DMS53 (cell line): ENCODE data around the gene PSMD8.
"Not testable (repeated sequence)": the region's sequence is repeated elsewhere in the genome, so short reads cannot be mapped to it uniquely, and the experiment has no call there.

ENCODE experiments used
- DNase-seq: peaks from one replicate; lab custom pipeline; 2025; lab: John Stamatoyannopoulos, UW

The PSMD8 gene

DNA sequence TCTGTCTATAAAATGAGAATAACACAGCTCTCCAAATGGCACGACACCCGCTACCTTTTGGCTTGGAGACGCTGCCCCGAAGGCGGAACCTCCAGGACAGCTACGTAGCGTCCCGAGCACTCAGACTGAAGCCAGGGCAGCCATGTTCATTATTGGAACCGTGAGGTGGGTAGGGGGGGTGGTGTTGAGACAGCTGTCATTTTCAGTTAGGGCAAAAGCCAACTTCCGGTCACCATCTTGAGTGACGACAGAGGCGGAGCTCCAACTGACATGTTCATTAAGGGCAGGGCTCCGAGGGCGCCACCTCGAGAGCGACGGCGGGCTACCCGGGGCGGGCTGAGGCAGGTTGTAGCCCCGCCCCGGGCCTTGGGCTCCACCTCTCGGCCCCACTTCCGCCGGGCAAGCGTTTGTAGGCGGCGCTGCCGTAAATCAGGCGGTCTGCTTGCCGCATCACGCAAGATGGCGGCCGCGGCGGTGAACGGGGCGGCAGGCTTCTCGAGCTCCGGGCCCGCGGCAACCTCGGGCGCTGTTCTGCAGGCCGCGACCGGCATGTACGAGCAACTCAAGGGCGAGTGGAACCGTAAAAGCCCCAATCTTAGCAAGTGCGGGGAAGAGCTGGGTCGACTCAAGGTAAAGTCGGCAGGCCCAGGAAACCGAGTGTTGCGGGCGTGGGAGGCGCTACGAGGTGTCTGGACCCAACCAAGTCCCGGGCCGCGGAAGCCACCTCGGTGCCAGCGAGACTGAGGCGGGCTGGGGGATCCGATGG, at the start of gene PSMD8:
Gene PSMD8 (plus strand): TSS at position 240 of the 766 bp plus-strand sequence. CDS start 31 bp downstream, at position 271.
- DNase-seq: peak; percentile 100

DNA sequence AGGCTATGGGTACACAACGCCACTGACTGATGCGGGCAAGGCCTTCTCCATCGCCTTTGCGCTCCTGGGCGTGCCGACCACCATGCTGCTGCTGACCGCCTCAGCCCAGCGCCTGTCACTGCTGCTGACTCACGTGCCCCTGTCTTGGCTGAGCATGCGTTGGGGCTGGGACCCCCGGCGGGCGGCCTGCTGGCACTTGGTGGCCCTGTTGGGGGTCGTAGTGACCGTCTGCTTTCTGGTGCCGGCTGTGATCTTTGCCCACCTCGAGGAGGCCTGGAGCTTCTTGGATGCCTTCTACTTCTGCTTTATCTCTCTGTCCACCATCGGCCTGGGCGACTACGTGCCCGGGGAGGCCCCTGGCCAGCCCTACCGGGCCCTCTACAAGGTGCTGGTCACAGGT, 47.8 kb upstream of the PSMD8 start:
- no peak for DNase-seq

DNA sequence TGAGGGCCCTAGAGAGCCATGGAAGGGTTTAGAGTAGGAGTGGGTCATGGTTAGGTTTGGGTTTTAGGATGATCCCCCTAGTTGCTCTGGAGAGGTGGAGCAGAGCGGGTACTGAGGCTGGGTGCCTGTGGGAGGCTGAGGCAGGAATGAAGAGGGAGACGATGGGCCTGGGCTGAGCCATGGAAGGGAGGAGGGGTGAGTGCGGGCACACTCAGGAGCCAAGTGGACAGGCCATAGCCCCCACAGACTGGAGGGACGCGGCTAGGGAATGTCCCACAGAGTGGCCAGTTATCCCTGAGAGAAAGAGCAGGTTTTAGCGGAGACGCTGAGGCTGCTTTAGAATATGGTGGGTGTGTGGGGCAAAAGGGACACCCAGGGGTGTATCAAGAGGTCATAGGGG, 44.7 kb upstream of the PSMD8 start:
- no peak for DNase-seq

DNA sequence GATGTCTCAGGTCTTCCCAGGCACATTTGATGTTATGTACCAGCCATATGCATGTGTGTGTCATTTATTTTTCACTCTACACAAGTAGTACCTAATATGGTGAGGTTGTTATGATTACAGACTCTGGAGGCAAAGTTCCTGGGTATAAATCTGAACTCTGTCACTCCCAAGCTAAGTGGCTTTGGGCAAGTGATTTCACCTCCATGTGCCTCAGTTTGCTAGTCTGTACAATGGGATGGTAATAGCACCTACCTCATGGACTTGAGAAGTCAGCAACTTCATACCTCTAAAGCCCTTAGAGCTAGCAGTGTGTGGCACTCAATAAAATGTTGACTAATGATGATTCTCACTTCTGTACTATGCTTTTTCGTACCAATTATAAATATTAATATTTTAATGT, 42.6 kb upstream of the PSMD8 start:
- no peak for DNase-seq

DNA sequence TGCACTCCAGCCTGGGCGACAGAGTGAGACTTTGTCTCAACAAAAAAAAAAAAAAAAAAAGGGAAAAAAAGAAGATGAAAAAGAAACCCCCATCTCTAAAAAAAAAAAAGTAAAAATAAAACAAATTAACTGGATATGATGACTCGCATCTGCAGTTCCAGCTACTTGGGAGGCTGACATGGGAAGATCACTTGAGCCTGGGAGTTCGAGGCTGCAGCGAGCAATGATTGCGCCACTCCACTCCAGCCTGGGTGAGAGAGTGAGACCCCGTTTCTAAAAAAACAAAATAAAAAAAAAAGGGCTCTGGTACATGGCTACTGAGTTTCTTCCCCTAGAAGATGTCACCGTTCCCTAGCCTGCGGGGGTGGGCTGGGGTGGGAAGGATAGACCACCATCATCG, 41.1 kb upstream of the PSMD8 start:
- DNase-seq: no peak

DNA sequence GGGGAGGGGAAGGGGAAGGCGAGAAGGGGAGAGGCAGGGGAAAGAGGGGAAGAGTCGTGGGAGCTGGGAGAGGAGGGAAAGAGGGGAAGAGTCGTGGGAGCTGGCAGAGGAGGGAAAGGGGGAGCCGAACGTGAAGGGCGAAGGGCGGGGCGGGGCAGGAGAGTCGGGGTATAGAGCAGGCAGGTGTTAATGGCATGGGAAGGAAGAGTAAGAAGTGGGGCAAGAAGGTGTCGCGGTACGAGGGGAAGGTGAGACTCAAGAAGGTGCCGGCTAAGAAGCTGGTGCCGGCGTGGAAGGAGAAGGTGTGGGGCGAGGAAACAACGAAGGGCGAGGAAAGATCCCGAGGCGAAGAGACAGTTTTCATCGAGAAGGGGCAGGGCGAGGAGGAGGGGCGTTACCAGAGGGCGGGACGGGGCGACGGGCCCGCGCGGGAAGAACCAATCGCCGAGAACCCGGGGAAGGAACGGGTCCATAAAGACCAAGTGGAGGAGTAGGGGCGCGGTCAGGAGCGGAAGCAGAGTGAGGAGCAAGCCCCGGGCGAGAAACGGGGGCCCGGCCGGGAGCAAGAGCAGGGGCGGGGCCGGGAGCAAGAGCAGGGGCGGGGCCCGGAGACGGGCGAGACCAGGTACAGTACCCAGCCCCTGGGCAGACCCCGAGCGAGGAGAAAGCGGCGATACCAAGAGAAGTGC, 38.3 kb upstream of the PSMD8 start:
- peak; percentile 100 for DNase-seq

DNA sequence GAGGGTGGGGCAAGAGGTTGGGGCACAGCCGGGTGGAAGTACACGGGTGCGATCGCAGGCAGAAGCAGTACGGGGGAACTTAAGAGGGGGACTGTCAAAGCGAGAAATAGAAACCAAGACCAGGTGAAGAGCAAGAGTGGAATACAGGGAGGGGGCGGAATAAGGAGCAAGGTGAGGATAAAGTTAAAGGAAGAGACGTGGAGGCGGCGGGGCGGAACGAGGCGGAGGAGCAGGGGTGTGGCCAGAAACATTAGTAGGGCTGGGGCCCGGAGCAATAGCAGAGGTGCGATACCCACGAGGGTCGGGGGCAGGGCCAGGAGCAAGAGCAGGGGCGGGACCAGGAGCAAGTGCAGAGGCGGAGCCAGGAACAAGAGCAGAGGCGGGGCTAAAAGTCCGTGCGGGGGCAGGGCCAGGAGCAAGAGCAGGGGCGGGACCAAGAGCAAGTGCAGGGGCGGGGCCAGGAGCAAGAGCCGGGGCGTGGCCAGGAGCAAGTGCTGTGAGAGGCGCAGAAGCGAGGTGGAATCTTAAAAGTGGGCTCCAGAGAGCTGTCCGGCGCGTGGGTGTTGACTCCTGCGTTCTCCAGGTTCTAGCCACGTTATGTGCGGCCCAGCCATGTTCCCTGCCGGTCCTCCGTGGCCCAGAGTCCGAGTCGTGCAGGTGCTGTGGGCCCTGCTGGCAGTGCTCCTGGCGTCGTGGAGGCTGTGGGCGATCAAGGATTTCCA, 37.6 kb upstream of the PSMD8 start:
- peak; percentile 99 for DNase-seq

DNA sequence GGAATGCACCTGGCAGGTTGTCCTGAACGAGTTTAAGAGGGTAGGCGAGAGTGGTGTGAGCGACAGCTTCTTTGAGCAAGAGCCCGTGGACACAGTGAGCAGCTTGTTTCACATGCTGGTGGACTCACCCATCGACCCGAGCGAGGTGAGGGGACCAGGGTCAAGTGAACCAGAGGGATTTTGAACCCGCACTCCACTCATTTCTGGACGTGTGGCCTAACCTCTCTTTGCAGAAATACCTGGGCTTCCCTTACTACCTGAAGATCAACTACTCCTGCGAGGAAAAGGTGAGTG, 37.1 kb upstream of the PSMD8 start:
- no peak for DNase-seq

DNA sequence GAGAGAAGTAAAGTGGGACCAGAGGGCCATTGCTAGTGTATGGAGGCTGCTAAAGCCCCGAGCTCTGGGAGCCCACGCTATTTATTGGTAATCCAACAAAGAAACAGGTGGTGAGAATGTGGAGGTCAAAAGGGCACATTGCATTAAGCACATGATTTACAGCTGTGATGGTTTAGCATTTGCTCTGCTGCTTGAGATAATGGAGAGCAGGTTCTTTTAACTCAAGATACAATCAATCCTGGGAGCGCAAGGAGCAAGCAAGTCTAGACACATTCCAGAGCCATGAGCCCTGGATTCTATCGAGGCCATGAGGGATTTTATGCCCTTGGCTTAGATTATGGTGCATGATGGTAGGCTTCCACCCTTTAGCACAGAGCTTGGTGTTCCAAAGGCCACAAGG, 35.4 kb upstream of the PSMD8 start:
- not testable (repeated sequence) for DNase-seq

DNA sequence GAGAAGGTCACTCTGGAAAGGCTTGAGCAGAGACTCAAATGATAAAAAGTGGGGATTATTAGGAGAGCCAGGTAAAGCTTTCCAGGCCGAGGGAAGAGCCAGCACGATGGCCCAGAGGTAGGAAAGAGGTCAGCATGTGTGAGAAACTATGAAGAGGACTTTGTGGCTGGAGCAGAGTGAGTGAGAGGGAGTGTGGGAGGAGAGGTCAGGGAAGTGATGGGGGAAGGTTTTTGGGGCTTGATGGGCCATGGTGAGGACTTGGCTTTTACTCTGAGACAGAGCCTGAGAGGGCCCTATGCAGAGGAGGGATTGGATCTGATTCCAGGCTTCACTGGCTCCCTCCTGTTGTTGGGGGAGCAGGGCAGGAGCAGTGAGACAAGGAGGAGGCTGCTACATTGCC, 33.4 kb upstream of the PSMD8 start:
- no peak for DNase-seq

DNA sequence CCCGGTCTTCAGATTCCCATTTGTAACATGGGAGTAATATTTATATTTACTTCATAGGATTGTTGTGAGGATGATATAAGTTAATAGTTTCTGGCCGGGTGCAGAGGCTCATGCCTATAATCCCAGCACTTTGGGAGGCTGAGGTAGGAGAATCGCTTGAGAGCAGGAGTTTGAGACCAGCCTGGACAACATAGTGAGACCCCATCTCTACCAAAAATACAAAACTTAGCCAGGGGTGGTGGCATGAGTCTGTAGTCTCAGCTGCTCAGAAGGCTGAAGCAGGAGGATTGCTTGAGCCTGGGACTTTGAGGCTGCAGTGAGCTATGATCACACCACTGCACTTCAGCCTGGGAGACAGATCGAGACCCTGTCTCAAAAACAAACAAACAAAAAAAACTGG, 27.5 kb upstream of the PSMD8 start:
- DNase-seq: no peak

DNA sequence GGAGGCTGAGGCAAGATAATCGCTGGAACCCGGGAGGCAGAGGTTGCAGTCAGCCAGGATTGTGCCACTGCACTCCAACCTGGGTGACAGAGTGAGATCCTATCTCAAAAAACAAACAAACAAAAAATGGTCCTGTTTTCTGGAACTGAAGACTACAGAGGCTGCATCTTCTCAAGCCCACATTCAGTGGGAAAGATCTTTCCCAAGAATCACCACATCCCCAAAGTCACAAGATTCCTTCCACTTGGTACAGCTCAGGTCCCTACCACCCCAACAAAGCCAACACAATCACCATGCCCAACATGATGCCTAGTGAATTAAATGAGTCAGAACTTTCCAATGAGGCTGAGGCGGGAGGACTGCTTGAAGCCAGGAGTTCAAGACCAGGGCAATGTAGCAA, 23.5 kb upstream of the PSMD8 start:
- no peak for DNase-seq

DNA sequence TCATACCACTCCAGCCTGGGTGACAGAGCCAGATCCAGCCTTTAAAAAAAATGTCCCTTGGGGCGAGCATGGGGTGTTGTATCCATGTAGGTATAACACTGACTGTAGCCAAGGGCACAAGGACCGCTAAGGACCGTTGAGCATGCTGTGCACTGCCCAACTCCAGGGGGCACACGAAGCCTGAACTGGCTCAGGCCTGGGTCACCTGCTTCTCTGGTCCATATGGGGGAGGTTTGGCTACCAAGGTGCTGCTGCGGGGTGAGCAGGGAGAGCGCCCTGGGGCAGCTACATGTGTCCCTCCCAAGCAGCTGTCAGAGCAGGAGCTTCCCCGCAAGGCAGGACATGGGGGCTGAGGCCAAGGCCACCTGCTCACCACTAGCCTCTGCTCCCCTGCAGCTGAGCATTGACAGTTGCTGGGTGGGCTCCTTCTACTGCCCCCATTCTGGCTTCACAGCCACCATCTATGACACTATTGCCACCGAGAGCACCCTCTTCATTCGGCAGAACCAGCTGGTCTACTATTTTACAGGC, 22.4 kb upstream of the PSMD8 start:
- DNase-seq: peak; percentile 38

DNA sequence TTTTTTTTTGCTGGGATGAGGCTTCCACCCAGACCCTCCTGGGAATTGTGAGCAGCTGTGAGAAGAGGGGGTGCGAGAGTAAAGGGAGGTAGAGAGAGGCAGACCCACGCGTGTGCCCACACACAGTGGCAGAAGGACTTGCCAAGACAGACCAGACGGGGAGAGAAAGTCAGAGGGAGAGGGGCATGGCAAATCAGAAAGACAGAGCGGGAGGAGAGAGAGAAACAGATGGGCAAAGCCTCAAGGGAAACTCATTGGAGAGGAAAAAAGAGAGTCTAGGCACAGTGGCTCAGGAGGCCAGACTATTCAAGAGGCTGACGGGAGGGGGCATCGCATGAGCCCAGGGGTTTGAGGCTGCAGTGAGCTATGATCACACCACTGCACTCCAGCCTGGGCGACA, 21.8 kb upstream of the PSMD8 start:
- DNase-seq: no peak

DNA sequence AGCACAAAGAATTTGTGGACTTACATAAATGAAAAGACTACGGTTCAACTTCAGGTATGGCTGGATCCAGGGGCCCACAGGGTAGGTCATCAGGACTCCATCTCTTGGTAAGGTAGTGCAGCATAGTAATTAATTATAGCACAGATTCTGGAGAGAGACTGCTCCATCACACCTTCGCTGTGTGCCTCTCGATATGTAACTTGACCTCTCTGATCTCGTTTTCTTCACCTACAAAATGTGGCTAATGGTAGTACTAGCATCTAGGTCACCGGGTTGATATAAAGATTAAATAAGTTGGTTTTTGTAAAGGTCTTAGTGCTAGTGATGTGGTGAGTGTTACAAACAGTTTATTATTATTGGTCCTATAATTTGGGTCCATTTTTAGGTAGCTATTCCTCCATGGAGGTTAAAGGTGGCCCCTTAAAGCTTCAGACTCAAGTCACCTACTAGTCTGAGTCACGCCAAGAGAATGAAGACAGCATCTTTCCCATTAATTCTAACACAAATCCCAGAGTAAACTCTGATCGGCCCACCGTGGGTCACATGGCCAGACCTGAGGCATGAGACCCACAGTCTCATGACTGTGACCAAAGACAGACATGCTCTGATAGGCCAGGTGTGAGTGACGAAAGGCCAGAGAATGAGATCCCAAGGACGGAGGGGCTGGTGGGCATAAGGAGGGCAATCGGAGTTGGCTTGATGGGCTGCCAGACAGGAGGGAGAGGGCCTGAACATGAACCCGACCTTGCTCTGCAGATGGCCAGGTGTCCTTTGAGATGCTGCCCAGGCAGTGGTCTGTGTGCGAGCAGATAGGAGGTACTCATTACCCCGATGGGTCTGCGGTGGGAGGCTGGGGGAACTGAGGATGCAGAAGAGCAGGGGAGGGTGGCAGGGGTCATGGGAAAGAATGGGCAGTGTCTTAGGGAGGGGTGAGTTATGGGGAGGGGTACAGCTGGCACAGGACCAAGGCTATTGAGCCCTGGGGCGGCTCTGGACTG, 18.3 kb upstream of the PSMD8 start:
- no peak for DNase-seq

DNA sequence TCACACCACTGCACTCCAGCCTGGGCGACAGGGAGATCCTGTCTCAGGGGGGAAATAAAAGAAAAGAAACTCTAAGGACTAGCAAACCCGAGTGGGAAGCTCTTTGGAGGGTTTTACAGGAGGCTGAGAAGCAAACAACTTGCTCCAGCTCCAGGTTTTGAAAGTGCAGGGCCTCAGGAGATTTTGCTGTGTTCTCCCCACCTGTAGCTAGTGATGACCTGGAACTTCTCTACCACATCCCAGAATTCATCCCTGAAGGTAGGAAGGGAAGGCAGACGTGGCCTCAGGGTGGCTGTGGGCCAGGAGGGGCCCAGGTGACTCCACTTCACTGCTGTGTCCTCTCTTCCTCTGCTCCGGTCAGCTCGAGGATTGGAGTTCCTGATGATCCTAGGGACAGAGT, 16.3 kb upstream of the PSMD8 start:
- no peak for DNase-seq

DNA sequence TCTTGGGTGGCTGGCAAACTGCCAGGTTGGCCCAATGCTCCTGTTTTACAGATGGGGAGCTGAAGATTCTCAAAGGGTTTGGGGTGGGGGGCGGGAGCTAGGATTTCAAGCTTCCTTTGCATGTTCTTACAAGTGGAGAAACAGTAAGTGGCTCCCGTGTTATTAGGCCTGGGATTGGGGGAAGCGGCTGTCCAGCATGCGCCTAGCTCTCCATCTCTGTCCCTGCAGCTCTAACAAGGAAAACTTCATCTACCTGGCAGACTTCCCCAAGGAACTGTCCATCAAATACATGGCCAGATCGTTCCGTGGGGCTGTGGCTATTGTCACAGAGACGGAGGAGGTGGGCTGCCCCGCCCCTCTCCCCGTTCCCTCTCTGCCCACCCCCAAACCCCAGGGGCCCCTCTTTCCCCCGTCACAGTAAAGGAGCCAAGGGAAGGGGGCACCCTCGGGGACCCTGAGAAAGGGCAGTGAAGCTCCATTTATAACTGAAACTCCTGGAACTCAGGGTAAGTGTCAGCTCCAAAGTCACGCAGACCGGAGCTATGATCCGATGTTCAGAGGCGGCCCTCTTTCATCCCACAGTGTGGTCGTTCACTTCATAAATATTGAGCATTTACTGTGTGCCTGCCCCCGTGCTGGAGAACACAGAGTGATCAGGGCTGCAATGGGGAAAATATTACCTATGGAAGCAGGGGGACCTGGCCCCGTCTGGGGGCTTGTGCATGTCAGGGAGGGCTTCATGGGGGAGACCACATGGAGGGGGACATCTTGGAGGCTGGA, 14.9 kb upstream of the PSMD8 start:
- no peak for DNase-seq

DNA sequence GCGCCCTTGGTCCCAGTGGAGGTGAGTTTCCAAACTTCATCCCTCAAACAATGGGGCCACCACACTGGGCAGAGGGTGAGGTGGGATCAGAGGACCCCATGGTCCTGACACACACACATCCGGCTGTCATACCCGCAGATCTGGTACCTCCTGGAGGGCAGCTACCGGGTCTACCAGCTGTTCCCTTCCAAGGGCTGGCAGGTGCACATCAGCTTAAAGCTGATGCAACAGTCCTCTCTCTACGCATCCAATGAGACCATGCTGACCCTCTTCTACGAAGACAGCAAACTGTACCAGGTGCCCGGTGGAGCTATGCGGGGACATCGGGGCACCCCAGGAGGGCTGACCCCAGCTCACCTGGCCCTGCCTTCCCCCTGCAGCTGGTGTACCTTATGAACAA, 14.0 kb upstream of the PSMD8 start:
- peak; percentile 70 for DNase-seq

DNA sequence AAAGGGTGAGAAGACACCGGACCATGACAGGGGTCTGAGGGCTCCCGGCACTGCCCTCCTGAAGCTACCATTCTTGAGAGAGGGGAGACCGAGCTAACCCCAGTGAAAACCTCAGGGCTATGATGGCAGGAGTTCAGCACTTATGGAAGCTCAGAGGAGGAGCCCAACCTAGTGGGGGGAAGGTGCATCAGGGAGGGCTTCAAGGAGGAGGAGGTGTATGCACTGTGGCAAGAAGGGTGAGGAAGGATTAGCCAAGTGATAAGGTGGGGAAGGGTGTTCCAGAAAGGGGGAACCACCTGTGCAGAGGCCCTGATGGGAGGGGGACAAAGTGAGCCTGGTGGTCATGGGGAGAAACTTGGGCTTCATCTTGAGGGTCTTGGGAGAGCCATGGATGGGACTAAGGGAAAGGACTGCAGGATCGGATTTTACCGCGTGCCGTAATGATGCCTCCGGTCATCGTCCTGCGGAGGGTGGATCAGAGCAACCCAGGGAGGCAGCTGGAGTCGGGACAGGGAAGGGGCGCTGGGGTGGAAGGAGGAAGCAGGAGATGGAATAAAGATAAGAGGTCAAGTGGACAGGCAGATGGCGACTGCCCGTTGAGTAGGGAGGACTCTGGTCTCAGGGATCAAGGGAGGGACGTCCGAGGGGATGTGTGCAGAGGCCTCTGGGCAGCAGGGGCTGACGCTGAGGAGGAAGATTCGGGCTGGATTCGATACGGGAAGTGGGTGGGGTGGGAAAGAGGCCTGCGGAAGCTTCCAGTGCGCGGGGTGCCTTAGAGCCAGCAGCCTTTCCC, 13.3 kb upstream of the PSMD8 start:
- peak; percentile 75 for DNase-seq

DNA sequence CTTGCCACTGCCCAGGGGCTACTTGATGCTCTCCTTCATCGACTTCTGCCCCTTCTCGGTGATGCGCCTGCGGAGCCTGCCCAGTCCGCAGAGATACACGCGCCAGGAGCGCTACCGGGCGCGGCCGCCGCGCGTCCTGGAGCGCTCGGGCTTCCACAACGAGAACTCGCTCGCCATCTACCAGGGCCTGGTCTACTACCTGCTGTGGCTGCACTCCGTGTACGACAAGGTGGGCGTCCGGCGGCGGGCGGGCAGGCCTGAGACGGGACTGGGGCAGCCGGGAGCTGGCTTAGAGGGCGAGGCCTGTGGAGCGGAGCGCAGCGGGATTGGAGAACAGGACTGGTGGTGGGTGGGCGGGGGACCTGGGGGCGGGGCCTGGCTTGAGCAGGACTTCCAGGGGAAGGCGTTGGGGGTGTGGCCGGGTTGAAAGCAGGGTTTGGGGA, 12.7 kb upstream of the PSMD8 start:
- DNase-seq: peak; percentile 95
